HEK293 (cell line): ENCODE results near the gene AXIN1.

ENCODE experiments used
- CTCF ChIA-PET: fragments of 350-600 bp; formaldehyde crosslinking; extraction: SDS; loops from one replicate; lab custom pipeline; 2021; ENCODE audit warnings: antibody characterized with exemption; lab: Yijun Ruan, JAX
- POLR2A ChIA-PET: fragments of 300-600 bp; formaldehyde crosslinking; extraction: SDS; loops from one replicate; lab custom pipeline; 2020; ENCODE audit warnings: antibody characterized with exemption, inconsistent platforms; lab: Yijun Ruan, JAX
- H3K27ac ChIP-seq: fragments of 200-500 bp; sonication (Bioruptor generic); 2 replicates; pipeline ENCODE4 v1.5.1; 2014; ENCODE audit warnings: low read depth, low read length, control low read depth, inconsistent platforms; ENCODE audit errors: extremely low read depth
- H3K36me3 ChIP-seq, 2 experiments: fragments of 200-500 bp in 1 of 2; sonication (Bioruptor generic) in 1 of 2; 1 replicate in 1 of 2; 2 replicates in 1 of 2; pipeline ENCODE4 v1.5.1; 2014 to 2017; ENCODE audit warnings: inconsistent platforms in 2 of 2, low read length in 2 of 2; ENCODE audit not compliant: control insufficient read depth in 2 of 2, insufficient read depth in 1 of 2
- H3K4me1 ChIP-seq: fragments of 200-500 bp; sonication (Bioruptor generic); 2 replicates; pipeline ENCODE4 v1.5.1; 2014; ENCODE audit warnings: mild to moderate bottlenecking, low read length, inconsistent platforms; ENCODE audit not compliant: control insufficient read depth, insufficient read depth
- H3K4me3 ChIP-seq: 2 replicates; pipeline ENCODE4 v1.5.1; 2011; ENCODE audit warnings: low read depth, mild to moderate bottlenecking, control low read depth, low read length, moderate library complexity
- H3K9me3 ChIP-seq: fragments of 200-500 bp; sonication (Bioruptor generic); 2 replicates; pipeline ENCODE4 v1.5.1; 2014; ENCODE audit warnings: low read depth, low read length, inconsistent platforms; ENCODE audit not compliant: control insufficient read depth, insufficient read depth
- BCL11A ChIP-seq: fragments of 450-650 bp; formaldehyde crosslinking; IDR thresholded peaks from 2 replicates; pipeline ENCODE4 v1.5.1; 2016; ENCODE audit warnings: low read depth, missing biosample characterization, missing genetic modification characterization
- FEZF1 ChIP-seq: fragments of 450-650 bp; formaldehyde crosslinking; IDR thresholded peaks from 2 replicates; pipeline ENCODE4 v1.5.1; 2016; ENCODE audit warnings: missing biosample characterization, missing genetic modification characterization
- HOXC10 ChIP-seq: sonication (generic); formaldehyde crosslinking; IDR thresholded peaks from 2 replicates; pipeline ENCODE4 v1.8.1; 2023; ENCODE audit warnings: mild to moderate bottlenecking, missing genetic modification reagents
- KLF16 ChIP-seq: fragments of 450-650 bp; formaldehyde crosslinking; IDR thresholded peaks from 2 replicates; pipeline ENCODE4 v1.5.1; 2017; ENCODE audit warnings: missing biosample characterization, missing genetic modification characterization
- SCRT1 ChIP-seq: fragments of 450-650 bp; formaldehyde crosslinking; IDR thresholded peaks from 2 replicates; pipeline ENCODE4 v1.5.1; 2016; ENCODE audit warnings: missing biosample characterization, missing genetic modification characterization, borderline replicate concordance
- SETDB1 ChIP-seq: IDR thresholded peaks from one replicate; pipeline ENCODE4 v1.6.1; 2017; ENCODE audit warnings: mild to moderate bottlenecking, low read length, moderate library complexity, mixed read lengths; ENCODE audit not compliant: insufficient read length
- ZFP37 ChIP-seq: fragments of 450-650 bp; formaldehyde crosslinking; IDR thresholded peaks from 2 replicates; pipeline ENCODE4 v1.5.1; 2016; ENCODE audit warnings: missing biosample characterization, missing genetic modification characterization
- ZNF169 ChIP-seq: fragments of 450-650 bp; formaldehyde crosslinking; IDR thresholded peaks from 2 replicates; pipeline ENCODE4 v1.5.1; 2016; ENCODE audit warnings: missing biosample characterization, missing genetic modification characterization
- ZNF174 ChIP-seq: fragments of 450-650 bp; formaldehyde crosslinking; IDR thresholded peaks from 2 replicates; pipeline ENCODE4 v1.5.0; 2017; ENCODE audit warnings: missing biosample characterization, mild to moderate bottlenecking, missing genetic modification characterization
- ZNF24 ChIP-seq: fragments of 450-650 bp; formaldehyde crosslinking; IDR thresholded peaks from 2 replicates; pipeline ENCODE4 v1.5.1; 2016; ENCODE audit warnings: missing biosample characterization, missing genetic modification characterization
- ZNF302 ChIP-seq: fragments of 450-650 bp; formaldehyde crosslinking; IDR thresholded peaks from 2 replicates; pipeline ENCODE4 v1.5.1; 2016; ENCODE audit warnings: missing biosample characterization, missing genetic modification characterization, low read depth
- ZNF654 ChIP-seq: fragments of 450-650 bp; formaldehyde crosslinking; IDR thresholded peaks from 2 replicates; pipeline ENCODE4 v1.5.1; 2016; ENCODE audit warnings: low read depth, missing biosample characterization, missing genetic modification characterization
- ZNF707 ChIP-seq: fragments of 450-650 bp; formaldehyde crosslinking; IDR thresholded peaks from 2 replicates; pipeline ENCODE4 v1.5.1; 2016; ENCODE audit warnings: missing biosample characterization, missing genetic modification characterization
- ZNF791 ChIP-seq: fragments of 450-650 bp; formaldehyde crosslinking; IDR thresholded peaks from 2 replicates; pipeline ENCODE4 v1.5.1; 2016; ENCODE audit warnings: missing biosample characterization, missing genetic modification characterization
- ZNF830 ChIP-seq: fragments of 450-650 bp; IDR thresholded peaks from 2 replicates; pipeline ENCODE4 v1.5.0; 2018; ENCODE audit warnings: missing biosample characterization, missing genetic modification characterization, low read depth, mild to moderate bottlenecking, moderate library complexity
- ZNF837 ChIP-seq: fragments of 450-650 bp; formaldehyde crosslinking; IDR thresholded peaks from 2 replicates; pipeline ENCODE4 v1.5.1; 2016; ENCODE audit warnings: missing biosample characterization, missing genetic modification characterization
- TF ChIP-seq, protein P1 (sequence below): fragments of 450-650 bp; formaldehyde crosslinking; IDR thresholded peaks from 2 replicates; pipeline ENCODE4; 2016; ENCODE audit warnings: missing biosample characterization, missing genetic modification characterization
- TF ChIP-seq, protein P2 (sequence below): fragments of 450-650 bp; formaldehyde crosslinking; conservative IDR thresholded peaks from 2 replicates; pipeline ENCODE4 v1.5.1; 2016; ENCODE audit warnings: low read depth, missing biosample characterization, missing genetic modification characterization
- TF ChIP-seq, protein P3 (sequence below): fragments of 450-650 bp; formaldehyde crosslinking; IDR thresholded peaks from 2 replicates; pipeline ENCODE4 v1.5.1; 2017; ENCODE audit warnings: missing biosample characterization, missing genetic modification characterization
- TF ChIP-seq, protein P4 (sequence below): fragments of 450-650 bp; IDR thresholded peaks from 2 replicates; pipeline ENCODE4 v1.5.1; 2018; ENCODE audit warnings: missing biosample characterization, mild to moderate bottlenecking, missing genetic modification characterization

The AXIN1 gene

DNA sequence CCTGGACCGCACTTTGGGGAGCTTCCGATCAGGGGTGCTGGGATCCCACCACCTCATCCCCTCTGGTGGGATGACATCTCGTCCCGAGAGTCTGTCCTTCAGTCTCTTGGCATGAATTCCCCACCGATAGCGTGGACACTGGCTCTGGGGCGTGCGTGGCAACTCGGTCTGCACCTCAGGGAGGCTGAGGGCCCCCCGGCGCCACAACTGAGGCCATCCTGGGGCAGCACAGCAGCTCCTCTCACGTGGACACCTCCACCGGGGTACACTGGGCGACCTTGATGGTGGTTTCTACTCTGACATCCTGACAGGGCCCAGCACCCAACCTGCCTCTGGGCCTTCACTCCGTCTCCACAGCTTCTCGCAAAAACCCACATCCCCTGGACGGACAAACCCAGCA is 61.0 kb downstream of the AXIN1 start:
- TF ChIP-seq ZNF24 (tag by site-specific recombination) = no peak
- TF ChIP-seq, protein P1, sequence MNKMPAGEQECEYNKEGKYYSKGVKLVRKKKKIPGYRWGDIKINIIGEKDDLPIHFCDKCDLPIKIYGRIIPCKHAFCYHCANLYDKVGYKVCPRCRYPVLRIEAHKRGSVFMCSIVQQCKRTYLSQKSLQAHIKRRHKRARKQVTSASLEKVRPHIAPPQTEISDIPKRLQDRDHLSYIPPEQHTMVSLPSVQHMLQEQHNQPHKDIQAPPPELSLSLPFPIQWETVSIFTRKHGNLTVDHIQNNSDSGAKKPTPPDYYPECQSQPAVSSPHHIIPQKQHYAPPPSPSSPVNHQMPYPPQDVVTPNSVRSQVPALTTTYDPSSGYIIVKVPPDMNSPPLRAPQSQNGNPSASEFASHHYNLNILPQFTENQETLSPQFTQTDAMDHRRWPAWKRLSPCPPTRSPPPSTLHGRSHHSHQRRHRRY = no peak
- TF ChIP-seq SETDB1 = no peak
- TF ChIP-seq BCL11A (tag by site-specific recombination) = no peak
- no peak for TF ChIP-seq KLF16 (tag by site-specific recombination)
- no peak for TF ChIP-seq ZNF302 (tag by site-specific recombination)
- no peak for TF ChIP-seq ZFP37 (tag by site-specific recombination)
- no peak for TF ChIP-seq ZNF654 (tag by site-specific recombination)
- no peak for TF ChIP-seq SCRT1 (tag by site-specific recombination)
- TF ChIP-seq ZNF169 (tag by site-specific recombination) = no peak
- TF ChIP-seq FEZF1 (tag by site-specific recombination) = no peak
- TF ChIP-seq ZNF174 (tag by site-specific recombination) = no peak
- TF ChIP-seq ZNF837 (tag by site-specific recombination) = no peak
- TF ChIP-seq, protein P2, sequence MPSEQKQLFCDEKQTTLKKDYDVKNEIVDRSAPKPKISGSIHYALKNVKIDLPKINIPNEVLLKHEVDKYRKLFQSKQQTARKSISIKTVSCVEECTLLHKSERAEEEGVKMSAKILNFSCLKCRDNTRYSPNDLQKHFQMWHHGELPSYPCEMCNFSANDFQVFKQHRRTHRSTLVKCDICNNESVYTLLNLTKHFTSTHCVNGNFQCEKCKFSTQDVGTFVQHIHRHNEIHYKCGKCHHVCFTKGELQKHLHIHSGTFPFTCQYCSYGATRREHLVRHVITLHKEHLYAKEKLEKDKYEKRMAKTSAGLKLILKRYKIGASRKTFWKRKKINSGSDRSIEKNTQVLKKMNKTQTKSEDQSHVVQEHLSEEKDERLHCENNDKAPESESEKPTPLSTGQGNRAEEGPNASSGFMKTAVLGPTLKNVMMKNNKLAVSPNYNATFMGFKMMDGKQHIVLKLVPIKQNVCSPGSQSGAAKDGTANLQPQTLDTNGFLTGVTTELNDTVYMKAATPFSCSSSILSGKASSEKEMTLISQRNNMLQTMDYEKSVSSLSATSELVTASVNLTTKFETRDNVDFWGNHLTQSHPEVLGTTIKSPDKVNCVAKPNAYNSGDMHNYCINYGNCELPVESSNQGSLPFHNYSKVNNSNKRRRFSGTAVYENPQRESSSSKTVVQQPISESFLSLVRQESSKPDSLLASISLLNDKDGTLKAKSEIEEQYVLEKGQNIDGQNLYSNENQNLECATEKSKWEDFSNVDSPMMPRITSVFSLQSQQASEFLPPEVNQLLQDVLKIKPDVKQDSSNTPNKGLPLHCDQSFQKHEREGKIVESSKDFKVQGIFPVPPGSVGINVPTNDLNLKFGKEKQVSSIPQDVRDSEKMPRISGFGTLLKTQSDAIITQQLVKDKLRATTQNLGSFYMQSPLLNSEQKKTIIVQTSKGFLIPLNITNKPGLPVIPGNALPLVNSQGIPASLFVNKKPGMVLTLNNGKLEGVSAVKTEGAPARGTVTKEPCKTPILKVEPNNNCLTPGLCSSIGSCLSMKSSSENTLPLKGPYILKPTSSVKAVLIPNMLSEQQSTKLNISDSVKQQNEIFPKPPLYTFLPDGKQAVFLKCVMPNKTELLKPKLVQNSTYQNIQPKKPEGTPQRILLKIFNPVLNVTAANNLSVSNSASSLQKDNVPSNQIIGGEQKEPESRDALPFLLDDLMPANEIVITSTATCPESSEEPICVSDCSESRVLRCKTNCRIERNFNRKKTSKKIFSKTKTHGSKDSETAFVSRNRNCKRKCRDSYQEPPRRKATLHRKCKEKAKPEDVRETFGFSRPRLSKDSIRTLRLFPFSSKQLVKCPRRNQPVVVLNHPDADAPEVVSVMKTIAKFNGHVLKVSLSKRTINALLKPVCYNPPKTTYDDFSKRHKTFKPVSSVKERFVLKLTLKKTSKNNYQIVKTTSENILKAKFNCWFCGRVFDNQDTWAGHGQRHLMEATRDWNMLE (tag by site-specific recombination) = no peak
- TF ChIP-seq ZNF791 (tag by site-specific recombination) = no peak
- TF ChIP-seq, protein P3, sequence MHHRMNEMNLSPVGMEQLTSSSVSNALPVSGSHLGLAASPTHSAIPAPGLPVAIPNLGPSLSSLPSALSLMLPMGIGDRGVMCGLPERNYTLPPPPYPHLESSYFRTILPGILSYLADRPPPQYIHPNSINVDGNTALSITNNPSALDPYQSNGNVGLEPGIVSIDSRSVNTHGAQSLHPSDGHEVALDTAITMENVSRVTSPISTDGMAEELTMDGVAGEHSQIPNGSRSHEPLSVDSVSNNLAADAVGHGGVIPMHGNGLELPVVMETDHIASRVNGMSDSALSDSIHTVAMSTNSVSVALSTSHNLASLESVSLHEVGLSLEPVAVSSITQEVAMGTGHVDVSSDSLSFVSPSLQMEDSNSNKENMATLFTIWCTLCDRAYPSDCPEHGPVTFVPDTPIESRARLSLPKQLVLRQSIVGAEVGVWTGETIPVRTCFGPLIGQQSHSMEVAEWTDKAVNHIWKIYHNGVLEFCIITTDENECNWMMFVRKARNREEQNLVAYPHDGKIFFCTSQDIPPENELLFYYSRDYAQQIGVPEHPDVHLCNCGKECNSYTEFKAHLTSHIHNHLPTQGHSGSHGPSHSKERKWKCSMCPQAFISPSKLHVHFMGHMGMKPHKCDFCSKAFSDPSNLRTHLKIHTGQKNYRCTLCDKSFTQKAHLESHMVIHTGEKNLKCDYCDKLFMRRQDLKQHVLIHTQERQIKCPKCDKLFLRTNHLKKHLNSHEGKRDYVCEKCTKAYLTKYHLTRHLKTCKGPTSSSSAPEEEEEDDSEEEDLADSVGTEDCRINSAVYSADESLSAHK (tag by site-specific recombination) = no peak
- TF ChIP-seq ZNF707 = no peak
- TF ChIP-seq ZNF830 (tag by site-specific recombination) = no peak
- TF ChIP-seq HOXC10 (CRISPR knock-in tag) = no peak
- TF ChIP-seq, protein P4, sequence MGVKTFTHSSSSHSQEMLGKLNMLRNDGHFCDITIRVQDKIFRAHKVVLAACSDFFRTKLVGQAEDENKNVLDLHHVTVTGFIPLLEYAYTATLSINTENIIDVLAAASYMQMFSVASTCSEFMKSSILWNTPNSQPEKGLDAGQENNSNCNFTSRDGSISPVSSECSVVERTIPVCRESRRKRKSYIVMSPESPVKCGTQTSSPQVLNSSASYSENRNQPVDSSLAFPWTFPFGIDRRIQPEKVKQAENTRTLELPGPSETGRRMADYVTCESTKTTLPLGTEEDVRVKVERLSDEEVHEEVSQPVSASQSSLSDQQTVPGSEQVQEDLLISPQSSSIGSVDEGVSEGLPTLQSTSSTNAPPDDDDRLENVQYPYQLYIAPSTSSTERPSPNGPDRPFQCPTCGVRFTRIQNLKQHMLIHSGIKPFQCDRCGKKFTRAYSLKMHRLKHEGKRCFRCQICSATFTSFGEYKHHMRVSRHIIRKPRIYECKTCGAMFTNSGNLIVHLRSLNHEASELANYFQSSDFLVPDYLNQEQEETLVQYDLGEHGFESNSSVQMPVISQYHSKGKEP (tag by site-specific recombination) = no peak
- Histone ChIP-seq H3K36me3 (peaks cover 0 to 72% of the 10 kb centered on the region in 2 experiments; a peak in 2 of 3 replicates), H3K27ac (no peak overlapping the region), H3K9me3 (no peaks in the 10 kb centered on the region), H3K4me3 (no peak overlapping the region), H3K4me1 (no peaks in the 10 kb centered on the region)
- ChIA-PET CTCF (interaction anchor here (1.6 kb wide), 1 partner anchor 71 kb away, joined by 3 read pairs; no protein-coding TSS in a partner anchor), POLR2A (interaction anchor here (1.2 kb wide), 1 partner anchor 61 kb away, joined by 5 read pairs; the partner anchor contains the start of gene AXIN1)
